Stimulated activated CD8-positive, alpha-beta memory T cell treated with anti-CD3 and anti-CD28 coated beads, Interleukin-12 subunit alpha, Interleukin-12 subunit beta, amount 100 ng/mL, for 4 hours (primary cell): Measurements from ENCODE around the gene CIT.

Experiments
- DNase-seq: peaks from one replicate; pipeline ENCODE4 v3.0.0-alpha.2; 2020; ENCODE audit warnings: low read depth

The CIT gene

DNA sequence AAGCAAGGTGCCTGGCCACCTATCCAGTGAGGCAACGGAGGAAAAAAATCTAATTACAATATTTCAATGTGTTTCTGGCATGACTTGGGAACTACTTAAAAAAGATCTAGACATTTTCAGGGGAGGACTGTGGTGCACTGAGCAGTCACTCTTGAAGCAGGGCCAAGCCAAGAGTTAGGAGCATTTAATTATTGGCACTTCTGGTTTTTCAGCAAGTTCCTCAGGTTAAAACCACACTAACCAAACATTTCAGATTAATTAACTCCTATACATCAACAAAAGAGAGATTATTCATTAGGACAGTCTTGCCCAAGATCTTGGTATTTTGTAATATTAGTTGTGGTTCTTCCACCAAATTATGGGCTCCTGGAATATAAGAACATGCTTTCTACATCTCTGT lies 183.6 kb downstream of the CIT start:
- DNase-seq, result no peak

DNA sequence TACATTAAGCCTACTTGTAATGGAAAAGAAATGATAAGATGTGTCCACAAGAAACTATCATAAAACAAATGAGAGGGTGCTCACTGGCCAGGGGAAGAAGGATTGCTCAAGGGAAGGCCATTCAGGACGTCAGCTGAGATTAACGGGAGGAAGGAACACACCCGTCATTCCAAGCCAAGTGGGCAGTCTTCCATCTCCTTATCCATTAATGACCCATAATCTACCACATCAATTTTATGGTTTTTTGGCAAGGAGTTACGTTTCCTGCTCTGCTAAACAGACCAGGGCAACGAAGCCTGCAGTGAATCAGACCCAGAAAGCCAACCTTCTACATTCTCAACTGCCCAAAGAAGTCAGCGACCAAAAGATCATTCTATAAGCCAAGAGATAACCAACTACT lies 184.1 kb downstream of the CIT start:
- no peak for DNase-seq

DNA sequence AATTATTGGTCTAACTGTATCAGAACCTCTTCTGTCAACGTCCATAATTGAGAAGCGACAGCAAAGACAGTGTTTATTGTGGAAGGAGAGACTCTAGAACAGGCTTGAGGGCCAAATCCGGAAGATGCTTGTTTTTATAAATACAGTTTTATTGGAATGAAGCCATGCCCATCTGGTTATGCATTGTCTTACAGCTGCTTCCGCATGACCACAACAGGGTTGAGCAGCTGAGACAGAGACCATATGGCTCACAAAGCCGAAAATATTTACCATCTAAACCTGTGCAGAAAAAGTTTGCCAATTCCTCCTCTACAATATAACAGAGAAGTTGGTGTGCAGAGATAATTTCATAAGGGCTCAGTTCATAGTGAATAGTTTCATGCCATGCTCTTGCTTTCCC lies 184.7 kb downstream of the CIT start:
- no peak for DNase-seq

DNA sequence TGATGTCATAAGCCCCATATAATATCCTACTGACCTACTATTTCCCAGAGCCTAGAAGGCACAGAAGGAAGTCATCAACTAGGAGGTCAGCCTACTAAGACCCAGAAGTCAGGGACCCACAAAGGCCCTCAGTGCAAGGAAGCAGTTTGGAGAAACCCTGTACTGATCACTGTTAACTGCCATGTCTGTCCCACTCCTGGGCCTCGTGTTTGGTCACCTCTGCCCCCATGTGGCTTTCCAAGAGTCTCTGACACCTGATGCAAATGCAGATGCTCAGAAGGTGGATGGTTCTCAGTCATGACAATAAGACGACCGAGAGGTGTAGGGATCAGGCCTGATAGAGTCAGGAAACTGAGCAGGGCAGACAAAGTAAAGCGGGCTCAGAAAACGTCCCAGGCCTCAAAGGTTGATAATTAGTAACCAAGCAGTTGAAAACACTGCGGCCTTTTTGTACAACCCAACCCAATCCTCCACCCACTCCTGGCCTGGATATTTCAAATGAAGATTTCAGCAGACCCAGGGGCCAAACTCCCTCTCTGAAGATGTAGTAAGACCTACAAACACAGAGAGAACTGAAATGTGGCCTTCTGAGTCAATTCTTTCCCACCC lies 185.8 kb downstream of the CIT start:
- no peak for DNase-seq

DNA sequence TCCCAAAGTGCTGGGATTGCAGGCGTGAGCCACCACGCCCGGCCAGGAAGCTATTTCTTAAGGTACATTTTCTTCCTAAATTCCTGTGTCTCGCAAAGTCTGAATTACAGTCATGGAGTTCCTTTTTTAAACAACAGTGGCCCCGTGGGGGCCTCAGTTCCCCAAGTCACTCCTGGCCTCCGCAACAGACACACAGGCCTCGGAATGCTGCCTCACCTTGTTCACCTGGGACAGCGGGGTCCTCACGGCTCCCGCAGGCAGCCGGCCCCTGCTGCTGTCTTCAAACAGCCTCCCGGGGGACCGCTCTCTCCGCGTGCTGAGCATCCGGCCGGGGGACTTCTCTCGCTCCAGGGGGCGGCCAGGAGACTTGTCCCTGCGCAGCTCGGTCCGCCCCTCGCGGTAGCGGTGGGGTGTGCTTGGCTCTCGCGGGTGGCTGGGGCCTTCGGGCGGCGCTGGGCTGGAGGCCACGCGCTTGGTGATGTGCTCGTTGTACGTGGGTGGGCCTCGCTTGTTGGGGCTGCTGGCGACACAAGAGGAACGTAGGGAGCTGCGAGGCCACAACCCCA lies 187.1 kb downstream of the CIT start:
- no peak for DNase-seq

DNA sequence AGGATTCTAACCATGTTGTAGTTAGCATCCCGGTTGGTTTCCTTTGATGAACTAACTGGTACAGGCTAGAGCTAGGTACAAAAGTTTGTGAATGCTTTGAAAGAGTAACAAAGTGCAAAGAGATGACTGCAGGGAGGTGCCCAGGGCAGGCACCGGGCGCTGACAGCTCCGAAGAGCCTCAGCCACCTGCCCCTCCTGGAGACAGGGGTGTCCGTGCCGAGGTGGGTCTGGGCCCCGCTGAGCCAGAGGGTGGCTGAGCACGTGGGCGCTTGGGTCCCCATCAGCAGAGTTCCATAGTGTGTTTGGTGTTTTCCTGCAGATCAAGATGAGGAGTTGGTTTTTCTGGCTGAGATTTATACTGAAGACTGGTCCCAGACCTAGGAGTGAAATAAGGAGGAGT lies 189.2 kb downstream of the CIT start:
- DNase-seq, result no peak

DNA sequence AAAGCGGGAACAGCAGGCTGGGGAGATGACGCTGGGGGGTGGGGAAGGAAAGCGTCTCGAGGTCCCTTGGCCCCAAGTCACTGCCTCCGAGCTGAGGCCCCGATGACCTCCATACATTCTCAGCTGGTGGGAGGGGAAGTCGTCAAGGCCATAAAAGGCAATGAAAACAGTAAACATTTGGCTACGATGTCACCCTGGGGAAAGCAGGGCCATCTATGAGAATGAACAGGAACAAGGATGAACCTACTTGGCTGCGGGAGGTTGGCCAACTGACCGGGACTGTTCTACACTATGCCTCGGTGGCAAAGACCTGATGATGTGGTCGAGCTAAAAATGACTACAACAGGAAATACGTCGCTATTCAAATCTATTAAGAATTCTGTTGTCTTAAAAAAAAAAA lies 189.7 kb downstream of the CIT start:
- no peak for DNase-seq

- DNase-seq, result no peak
These were observed 190.3 kb downstream of the CIT start for GRCh38 chr12:119686776-119687175.

DNA sequence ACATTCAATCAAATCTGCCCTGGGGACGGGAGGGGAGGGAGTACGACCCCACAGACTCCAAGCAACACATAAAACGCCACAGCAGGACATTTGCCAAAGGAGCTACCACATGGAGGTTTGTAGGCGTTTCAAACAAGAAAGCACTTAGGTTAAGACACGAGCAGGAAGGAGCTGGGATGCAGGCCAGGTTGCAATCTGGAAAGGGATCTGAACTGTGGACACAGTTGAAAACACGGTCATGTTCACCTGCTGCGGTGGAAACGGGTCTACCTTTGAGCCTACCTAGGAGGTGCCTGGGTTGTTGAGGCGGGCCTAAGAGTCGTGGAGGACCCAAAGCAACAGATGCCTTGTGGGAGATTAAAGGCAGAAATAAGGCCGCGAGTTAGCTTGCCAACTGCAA lies 190.8 kb downstream of the CIT start:
- DNase-seq, result no peak

DNA sequence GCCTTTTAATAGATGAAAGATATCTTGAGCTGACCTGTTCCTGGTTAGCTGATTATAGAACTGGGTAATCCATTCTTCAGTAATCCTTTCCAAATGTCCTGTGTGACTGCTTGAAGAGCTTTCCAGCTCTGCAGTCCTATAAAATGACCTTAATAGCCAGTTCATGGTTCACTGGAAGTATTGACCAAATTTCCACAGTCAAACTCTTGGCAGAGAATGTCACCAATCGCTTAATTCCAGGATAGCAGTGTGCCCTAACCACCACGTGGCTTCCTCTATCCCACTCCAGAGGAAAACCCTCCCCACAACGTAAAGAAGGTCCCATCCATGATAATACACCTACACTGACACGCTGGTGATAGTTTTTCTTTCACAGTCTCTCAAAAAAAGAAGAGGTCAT lies 191.7 kb downstream of the CIT start:
- DNase-seq, result no peak

DNA sequence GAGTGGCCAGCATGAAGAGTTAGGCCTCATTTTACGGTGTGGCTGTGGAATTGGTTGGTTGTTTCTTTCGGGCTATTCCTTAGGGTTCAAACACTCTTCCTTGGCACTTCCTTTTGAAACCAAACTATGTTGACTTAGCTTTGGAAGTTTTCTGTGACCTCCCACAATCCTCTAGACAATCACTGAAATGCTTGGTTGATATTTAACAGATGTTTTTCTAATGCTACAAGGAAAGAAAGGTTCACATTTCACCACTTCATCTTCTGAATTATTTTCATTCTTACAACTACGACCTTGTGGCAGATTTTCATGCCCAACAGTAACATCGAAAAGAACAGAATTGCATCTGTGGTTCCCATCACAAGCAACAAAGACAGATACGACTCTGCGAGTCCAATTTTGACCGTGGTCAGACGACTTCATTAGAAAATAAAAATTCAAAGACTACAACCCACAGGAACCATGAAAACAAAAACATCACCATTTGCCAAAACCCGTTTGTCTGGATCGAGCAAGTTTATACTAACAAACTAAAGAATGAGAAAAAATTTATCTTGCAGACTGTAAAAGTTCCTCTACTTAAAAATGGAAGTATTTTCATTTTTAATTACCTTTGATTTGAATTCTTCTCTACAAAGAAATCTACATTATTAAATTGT lies 192.3 kb downstream of the CIT start:
- no peak for DNase-seq

GRCh38 chr12:119683816-119684215 lies 193.3 kb downstream of the CIT start:
- no peak for DNase-seq

DNA sequence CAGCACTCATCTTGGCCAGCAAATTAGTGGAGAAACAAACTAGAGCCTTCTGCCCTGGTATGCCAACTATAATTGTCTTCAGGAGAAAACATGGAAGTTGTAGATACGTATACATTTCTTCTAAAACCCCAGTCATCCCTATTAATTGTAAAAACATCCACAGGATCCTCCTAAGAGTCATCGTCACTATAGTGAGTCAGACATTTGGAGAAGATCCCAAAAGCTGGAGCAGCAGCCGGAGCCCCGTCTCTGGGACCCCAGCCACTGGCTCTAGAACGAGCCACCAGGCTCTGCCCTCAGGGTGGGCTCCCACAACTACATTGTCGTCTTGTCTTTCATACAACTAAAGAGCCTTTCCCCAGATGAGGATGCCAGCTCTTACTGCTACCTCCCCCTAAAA lies 193.7 kb downstream of the CIT start:
- DNase-seq, result no peak

- no peak for DNase-seq
These were observed 194.4 kb downstream of the CIT start for GRCh38 chr12:119682639-119683252.

DNA sequence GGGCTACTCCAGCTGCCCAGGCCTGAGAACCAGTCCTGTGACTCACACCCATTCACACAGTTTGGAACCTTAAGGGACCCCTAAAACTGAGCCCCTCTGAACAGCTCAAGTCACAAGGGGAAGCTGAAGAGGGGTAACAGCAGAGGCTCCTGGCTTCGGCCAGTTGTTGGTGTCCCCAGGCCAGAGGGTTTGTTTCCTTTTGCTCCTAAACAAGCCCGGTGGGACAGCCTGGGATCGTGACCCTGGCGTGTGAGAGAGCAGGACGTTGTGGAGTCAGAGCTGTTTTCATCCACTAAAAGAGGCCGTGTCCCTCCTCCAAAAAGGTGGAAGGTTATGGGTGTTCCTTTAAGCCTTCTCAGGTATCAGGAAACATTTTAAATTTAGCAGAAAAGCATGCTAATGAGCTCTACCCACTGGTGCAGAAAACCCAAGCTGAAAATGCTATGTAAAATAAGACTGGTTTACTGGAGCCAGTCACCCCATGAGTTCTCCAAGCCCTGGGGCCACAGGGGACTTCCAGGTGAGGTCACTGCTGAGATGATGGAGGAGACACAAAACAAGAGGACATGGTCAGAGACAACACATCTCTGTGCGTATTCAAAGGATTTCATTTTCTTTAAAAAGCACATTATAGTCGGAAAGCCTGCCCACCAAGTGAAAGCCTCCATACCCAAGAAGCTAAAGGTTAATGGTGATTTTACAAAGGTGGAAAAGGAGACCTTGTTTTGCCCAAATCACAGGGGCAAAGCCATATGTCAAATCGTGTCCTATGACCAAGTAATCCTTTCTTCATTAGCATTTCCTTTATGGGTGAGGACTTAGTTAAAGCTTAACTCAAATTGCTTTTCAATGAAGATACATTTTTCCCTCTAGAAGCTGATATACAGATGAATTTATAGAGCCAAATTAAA lies 195.1 kb downstream of the CIT start:
- no peak for DNase-seq

DNA sequence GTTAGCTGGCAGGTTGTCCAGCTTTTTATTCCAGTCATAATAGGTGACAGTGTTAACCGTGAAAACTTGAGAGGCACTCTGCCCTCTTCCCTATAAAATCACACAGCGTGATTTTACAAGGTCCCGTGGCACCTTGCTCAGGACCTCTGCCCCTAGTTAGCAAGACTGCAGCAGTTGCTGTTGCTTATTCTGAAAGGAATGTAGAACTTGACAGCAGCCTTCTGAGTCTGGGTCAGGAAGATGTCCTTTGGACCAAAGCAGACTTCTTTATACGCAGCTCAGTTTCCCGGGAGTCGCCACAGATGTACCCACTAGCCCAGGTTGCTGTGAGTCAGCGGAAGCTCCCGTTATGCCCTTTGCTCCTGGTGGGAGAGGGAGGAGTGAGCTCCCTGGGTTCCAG lies 196.0 kb downstream of the CIT start:
- DNase-seq, result no peak

GRCh38 chr12:119679490-119679889 lies 197.6 kb downstream of the CIT start:
- DNase-seq, result no peak

DNA sequence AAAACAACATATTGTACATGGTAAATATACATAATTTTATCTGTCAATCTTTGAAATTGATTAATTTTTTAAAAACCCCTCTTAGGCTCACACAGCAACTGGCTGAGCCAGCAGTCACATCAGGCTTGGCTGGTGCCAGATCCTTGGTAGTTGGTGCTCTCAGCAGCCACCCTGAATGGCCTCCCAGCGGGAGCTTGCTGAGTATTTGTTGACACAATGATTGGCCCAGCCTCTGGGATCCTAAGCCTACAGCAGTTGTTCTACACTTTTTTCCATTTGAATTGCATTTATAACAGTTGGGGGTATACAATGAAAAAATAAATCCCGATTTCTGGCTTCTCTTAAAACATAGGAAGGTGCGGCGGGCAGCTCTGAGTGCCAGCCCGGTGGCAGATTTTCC lies 198.0 kb downstream of the CIT start:
- DNase-seq, result no peak

DNA sequence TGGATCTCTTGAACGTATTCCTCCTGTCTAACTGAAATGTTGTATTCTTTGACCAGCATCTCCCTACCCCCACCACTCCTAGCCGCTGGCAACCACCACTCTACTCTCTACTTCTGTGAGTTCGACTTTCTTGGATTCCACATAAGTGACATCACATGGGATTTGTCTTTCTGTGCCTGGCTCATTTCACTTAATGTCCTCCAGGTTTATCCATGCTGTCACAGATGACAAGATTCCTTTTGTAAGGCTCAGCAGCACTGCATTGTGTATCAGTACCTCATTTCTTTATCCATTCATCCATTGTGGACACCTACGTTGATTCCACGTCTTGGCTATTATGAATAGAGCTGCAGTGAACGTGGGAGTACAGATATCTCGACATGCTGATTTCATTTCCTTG lies 198.7 kb downstream of the CIT start:
- no peak for DNase-seq

- DNase-seq, result no peak
These were observed 200.5 kb downstream of the CIT start for GRCh38 chr12:119676573-119676972.

DNA sequence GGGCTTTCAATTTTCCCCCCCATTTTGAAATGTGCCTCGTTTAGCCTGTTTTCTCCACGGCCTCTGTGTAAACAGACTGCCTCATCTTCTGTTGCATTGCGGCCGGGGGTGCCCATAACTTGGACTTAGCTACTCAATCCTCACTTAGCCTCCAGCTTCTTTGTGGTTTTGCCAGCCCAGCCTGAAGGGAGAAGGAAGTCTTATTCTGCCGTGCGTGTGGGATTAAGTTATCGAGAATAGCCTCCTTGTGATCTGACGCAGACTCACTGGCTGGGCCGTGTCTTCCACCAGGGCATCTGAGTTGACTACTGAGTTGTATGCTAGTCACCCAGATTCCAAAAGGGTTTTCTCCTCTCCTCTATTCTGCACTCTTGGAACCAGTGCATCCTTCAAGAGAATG lies 201.1 kb downstream of the CIT start:
- no peak for DNase-seq

GRCh38 chr12:119674560-119674959 lies 202.6 kb downstream of the CIT start:
- DNase-seq, result no peak

- no peak for DNase-seq
These were observed 203.5 kb downstream of the CIT start for GRCh38 chr12:119673634-119674033.
